Neural progenitor cell (in vitro differentiated cells): Measurements from ENCODE around the gene CACNA2D4. TPM values are rescaled to one million over a fixed set of nuclear protein-coding genes. Genes with fewer than 3 reads are reported as not detected.

ENCODE experiments used
- DNase-seq: peaks from one replicate; pipeline ENCODE4 v3.0.0-alpha.2; 2016; ENCODE audit warnings: low spot score
- H2AFZ ChIP-seq: fragments of 200-600 bp; sonication (generic); replicated peaks from 2 replicates; pipeline ENCODE4 v1.6.1; 2016; ENCODE audit warnings: antibody characterized with exemption
- H3F3A ChIP-seq: fragments of 200-600 bp; sonication (generic); 2 replicates; pipeline ENCODE4 v1.6.1; 2016; ENCODE audit warnings: antibody characterized with exemption, low read depth
- H3K27ac ChIP-seq: fragments of 200-600 bp; sonication (generic); 2 replicates; pipeline ENCODE4 v1.5.1; 2016; ENCODE audit warnings: mild to moderate bottlenecking
- H3K27me3 ChIP-seq: fragments of 200-600 bp; sonication (generic); 2 replicates; pipeline ENCODE4 v1.6.1; 2016; ENCODE audit warnings: mild to moderate bottlenecking, moderate library complexity
- H3K36me3 ChIP-seq: fragments of 200-600 bp; sonication (generic); 2 replicates; pipeline ENCODE4 v1.5.1; 2016
- H3K4me1 ChIP-seq: fragments of 200-600 bp; sonication (generic); 2 replicates; pipeline ENCODE4 v1.6.1; 2016; ENCODE audit warnings: mixed run types
- H3K4me2 ChIP-seq: fragments of 200-600 bp; sonication (generic); 2 replicates; pipeline ENCODE4 v1.6.1; 2016
- H3K4me3 ChIP-seq: fragments of 200-600 bp; sonication (generic); 2 replicates; pipeline ENCODE4 v1.5.1; 2016
- H3K79me2 ChIP-seq: fragments of 200-600 bp; sonication (generic); 2 replicates; pipeline ENCODE4 v1.6.1; 2016; ENCODE audit warnings: low read depth
- H3K9ac ChIP-seq: fragments of 200-600 bp; sonication (generic); 2 replicates; pipeline ENCODE4 v1.6.1; 2016
- H3K9me3 ChIP-seq: fragments of 200-600 bp; sonication (generic); 2 replicates; pipeline ENCODE4 v1.5.1; 2016; ENCODE audit warnings: low read depth
- H4K20me1 ChIP-seq: fragments of 200-600 bp; sonication (generic); 2 replicates; pipeline ENCODE4 v1.6.1; 2016; ENCODE audit warnings: low read depth
- H3K27ac Mint-ChIP-seq: 3 replicates; pipeline ENCODE4 v1.8.0; 2021; ENCODE audit warnings: mixed read lengths
- H3K27me3 Mint-ChIP-seq: 2 replicates; pipeline ENCODE4 v1.8.0; 2022; ENCODE audit warnings: low read depth, mild to moderate bottlenecking, inconsistent platforms, moderate library complexity, mixed read lengths; ENCODE audit not compliant: insufficient read depth
- H3K36me3 Mint-ChIP-seq: 3 replicates; pipeline ENCODE4 v1.8.0; 2021; ENCODE audit warnings: mixed read lengths
- H3K4me1 Mint-ChIP-seq: 3 replicates; pipeline ENCODE4 v1.8.0; 2021; ENCODE audit warnings: mixed read lengths
- H3K4me3 Mint-ChIP-seq: 3 replicates; pipeline ENCODE4 v1.8.0; 2021; ENCODE audit warnings: mild to moderate bottlenecking, moderate library complexity, mixed read lengths
- H3K9me3 Mint-ChIP-seq: 3 replicates; pipeline ENCODE4 v1.8.0; 2020; ENCODE audit warnings: mixed read lengths
- CTCF ChIP-seq: fragments of 200-600 bp; sonication (generic); IDR thresholded peaks from 2 replicates; pipeline ENCODE4 v1.5.1; 2017; ENCODE audit warnings: antibody characterized with exemption, mild to moderate bottlenecking
- EZH2 ChIP-seq: fragments of 200-600 bp; sonication (generic); IDR thresholded peaks from 2 replicates; pipeline ENCODE4 v1.6.1; 2017; ENCODE audit warnings: antibody characterized with exemption, mild to moderate bottlenecking, moderate library complexity
- EZH2phosphoT487 ChIP-seq: fragments of 200-600 bp; sonication (generic); IDR thresholded peaks from 2 replicates; pipeline ENCODE4 v1.6.1; 2017; ENCODE audit warnings: antibody characterized with exemption
- total RNA-seq: library from RNA; depleted of rRNA; stranded (reverse); fragments of >200 nt; gene quantifications from 2 replicates; pipeline ENCODE4 v1.2.3, GENCODE V29; 2015; ENCODE audit warnings: low replicate concordance

The CACNA2D4 gene
- total RNA-seq, 1 donor from 2014 or later, result 3.0 TPM

GRCh38 chr12:1919284-1919683 is 832 bp upstream of the CACNA2D4 start:
- peak overlapping the region; percentile 72 for H3K4me2 ChIP-seq
- no peak for DNase-seq
- peaks cover 38% of the 10 kb centered on the region for H3K4me1 ChIP-seq
- TF ChIP-seq EZH2phosphoT487, result no peak
- TF ChIP-seq CTCF, result no peak
- TF ChIP-seq EZH2, result no peak
- H2AFZ ChIP-seq, result no peak overlapping the region
- H3K36me3 ChIP-seq, result no peaks in the 10 kb centered on the region
- Mint-ChIP-seq H3K4me3 (no peak overlapping the region), H3K27me3 (peaks cover 23% of the 10 kb centered on the region), H3K9me3 (peaks cover under 1% of the 10 kb centered on the region), H3K36me3 (peaks cover 2% of the 10 kb centered on the region), H3K27ac (peak overlapping the region; percentile 61), H3K4me1 (peaks cover 54% of the 10 kb centered on the region)
- H3K79me2 ChIP-seq, result no peaks in the 10 kb centered on the region
- no peaks in the 10 kb centered on the region for H4K20me1 ChIP-seq
- H3K27me3 ChIP-seq, result no peaks in the 10 kb centered on the region
- H3K9ac ChIP-seq, result no peak overlapping the region
- no peaks in the 10 kb centered on the region for H3K9me3 ChIP-seq
- H3F3A ChIP-seq, result peaks cover 22% of the 10 kb centered on the region
- no peak overlapping the region for H3K27ac ChIP-seq
- no peak overlapping the region for H3K4me3 ChIP-seq

- peaks cover 20% of the 10 kb centered on the region for H3F3A ChIP-seq
- H3K27ac Mint-ChIP-seq, result peak overlapping the region; percentile 61
- H3K27me3 Mint-ChIP-seq, result peaks cover 22% of the 10 kb centered on the region
- no peaks in the 10 kb centered on the region for H4K20me1 ChIP-seq
- no peaks in the 10 kb centered on the region for H3K9me3 ChIP-seq
- peaks cover 58% of the 10 kb centered on the region for H3K4me1 Mint-ChIP-seq
- no peaks in the 10 kb centered on the region for H3K27me3 ChIP-seq
- H3K36me3 Mint-ChIP-seq, result peaks cover 2% of the 10 kb centered on the region
- no peaks in the 10 kb centered on the region for H3K79me2 ChIP-seq
- no peaks in the 10 kb centered on the region for H3K9me3 Mint-ChIP-seq
- H3K4me2 ChIP-seq, result peak overlapping the region; percentile 72
- no peak overlapping the region for H3K9ac ChIP-seq
- TF ChIP-seq CTCF, result no peak
- no peak for TF ChIP-seq EZH2phosphoT487
- TF ChIP-seq EZH2, result no peak
- H3K4me1 ChIP-seq, result peaks cover 39% of the 10 kb centered on the region
- no peak for DNase-seq
- H3K36me3 ChIP-seq, result no peaks in the 10 kb centered on the region
- H3K4me3 ChIP-seq, result no peak overlapping the region
- no peak overlapping the region for H3K4me3 Mint-ChIP-seq
- H3K27ac ChIP-seq, result no peak overlapping the region
- H2AFZ ChIP-seq, result no peak overlapping the region
Observed at GRCh38 chr12:1918884-1919236, 408 bp upstream of the CACNA2D4 start.

- peak overlapping the region; percentile 72 for H3K4me2 ChIP-seq
- peak overlapping the region; percentile 77 for H2AFZ ChIP-seq
- peak overlapping the region; percentile 96 for H3K27ac Mint-ChIP-seq
- peak overlapping the region; percentile 57 for H3K4me3 Mint-ChIP-seq
- H3K4me3 ChIP-seq, result peak overlapping the region; percentile 24
- H3K27ac ChIP-seq, result peak overlapping the region; percentile 75
- no peaks in the 10 kb centered on the region for H4K20me1 ChIP-seq
- H3K9me3 Mint-ChIP-seq, result no peaks in the 10 kb centered on the region
- H3K36me3 Mint-ChIP-seq, result peaks cover 2% of the 10 kb centered on the region
- TF ChIP-seq EZH2phosphoT487, result no peak
- no peak for TF ChIP-seq EZH2
- no peak for TF ChIP-seq CTCF
- DNase-seq, result no peak
- H3K27me3 Mint-ChIP-seq, result peaks cover 19% of the 10 kb centered on the region
- no peak overlapping the region for H3K9ac ChIP-seq
- no peaks in the 10 kb centered on the region for H3K27me3 ChIP-seq
- H3K79me2 ChIP-seq, result no peaks in the 10 kb centered on the region
- H3K36me3 ChIP-seq, result no peaks in the 10 kb centered on the region
- peaks cover 42% of the 10 kb centered on the region for H3K4me1 ChIP-seq
- H3K4me1 Mint-ChIP-seq, result peaks cover 64% of the 10 kb centered on the region
- H3K9me3 ChIP-seq, result no peaks in the 10 kb centered on the region
- peaks cover 20% of the 10 kb centered on the region for H3F3A ChIP-seq
Observed at GRCh38 chr12:1917172-1918070, 1.0 kb downstream of the CACNA2D4 start.
